Right atrium auricular region (tissue), 2 donors: ENCODE measurements around the gene PALM3. TPM values are rescaled to one million over a fixed set of nuclear protein-coding genes. Genes with fewer than 3 reads are reported as not detected.

Experiments
- DNase-seq: peaks from one replicate; pipeline ENCODE4 v3.0.0-alpha.2; 2019; ENCODE audit warnings: low spot score
- H3K27ac ChIP-seq, 2 donors: fragments of 200-600 bp; sonication (generic); 1 replicate in 1 of 2; 2 replicates in 1 of 2; pipeline ENCODE4 v1.5.1; 2016 to 2019
- H3K27me3 ChIP-seq, 2 donors: fragments of 200-600 bp; sonication (generic); one replicate each; pipeline versions ENCODE4 v1.5.1 to v1.6.0; 2017 to 2019
- H3K36me3 ChIP-seq: fragments of 200-600 bp; sonication (generic); one replicate; pipeline ENCODE4 v1.5.1; 2016
- H3K4me1 ChIP-seq, 2 donors: fragments of 200-600 bp; sonication (generic); one replicate each; pipeline versions ENCODE4 v1.5.1 to v1.6.0; 2017 to 2019
- H3K4me3 ChIP-seq, 2 donors: fragments of 200-600 bp; sonication (generic); 1 replicate in 1 of 2; 2 replicates in 1 of 2; pipeline ENCODE4 v1.5.1; 2017 to 2019; ENCODE audit warnings: mild to moderate bottlenecking in 1 of 2, moderate library complexity in 1 of 2
- H3K9me3 ChIP-seq, 2 donors: fragments of 200-600 bp; sonication (generic); one replicate each; pipeline ENCODE4 v1.5.1; 2019
- CTCF ChIP-seq, 2 donors: fragments of 200-600 bp; sonication (generic); IDR thresholded peaks; one replicate each; pipeline ENCODE4 v1.5.1; 2019; ENCODE audit warnings: antibody characterized with exemption in 2 of 2
- total RNA-seq, 2 donors: library from RNA; depleted of rRNA; stranded (reverse); fragments of >200 nt; gene quantifications; one replicate each; pipeline ENCODE4 v1.1.0, GENCODE V29; 2016

The PALM3 gene
- total RNA-seq, 2 donors from 2014 or later, result 0.28 to 0.37 TPM

DNA sequence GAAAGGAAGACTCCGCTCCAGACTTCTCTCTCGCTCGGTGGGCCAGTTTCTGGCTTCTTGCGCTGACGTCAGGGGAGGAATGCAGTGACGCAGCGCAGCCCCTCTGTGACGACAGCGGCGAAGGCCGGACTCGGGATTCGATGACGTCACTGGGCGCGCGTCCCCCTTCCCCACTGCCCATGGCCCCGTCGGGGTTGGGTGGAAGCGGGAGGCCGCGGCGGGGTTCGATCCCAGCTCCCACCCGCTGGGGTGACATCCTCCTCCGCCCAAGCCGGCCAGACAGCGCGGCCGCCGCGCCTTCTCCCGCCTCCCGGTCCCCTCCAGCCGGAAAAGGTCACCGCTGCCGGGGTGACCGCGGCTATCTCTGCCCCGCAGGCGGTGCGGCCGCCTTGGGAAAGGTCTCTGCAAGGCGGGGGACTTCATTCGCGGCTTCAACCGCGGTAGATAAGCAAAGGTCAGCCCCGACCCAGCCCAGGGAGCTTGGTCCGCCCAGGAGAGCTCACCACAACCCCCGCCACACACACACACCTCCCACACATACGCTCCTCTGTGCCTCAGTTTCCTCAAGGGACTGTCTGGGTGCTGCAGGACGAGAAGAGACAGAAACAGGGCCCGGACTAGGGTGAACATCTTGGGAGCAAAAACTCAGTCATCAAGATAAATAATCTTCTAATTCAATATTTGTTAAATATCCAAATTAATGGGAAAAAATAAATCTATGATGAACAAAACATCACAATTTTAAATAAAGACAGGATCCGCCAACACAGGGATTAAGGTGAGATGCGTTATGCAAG is 54.9 kb downstream of the PALM3 start:
- Histone ChIP-seq H3K9me3 (no peaks in the 10 kb centered on the region), H3K27ac (peak overlapping the region; percentile 97 to 99), H3K4me1 (peaks cover 0 to 39% of the 10 kb centered on the region in 2 donors), H3K36me3 (no peaks in the 10 kb centered on the region), H3K27me3 (no peaks in the 10 kb centered on the region), H3K4me3 (peak overlapping the region; percentile 68 to 81)
- no peak for DNase-seq
- no peak for TF ChIP-seq CTCF (IDR thresholded peaks at IDR 0.05)

DNA sequence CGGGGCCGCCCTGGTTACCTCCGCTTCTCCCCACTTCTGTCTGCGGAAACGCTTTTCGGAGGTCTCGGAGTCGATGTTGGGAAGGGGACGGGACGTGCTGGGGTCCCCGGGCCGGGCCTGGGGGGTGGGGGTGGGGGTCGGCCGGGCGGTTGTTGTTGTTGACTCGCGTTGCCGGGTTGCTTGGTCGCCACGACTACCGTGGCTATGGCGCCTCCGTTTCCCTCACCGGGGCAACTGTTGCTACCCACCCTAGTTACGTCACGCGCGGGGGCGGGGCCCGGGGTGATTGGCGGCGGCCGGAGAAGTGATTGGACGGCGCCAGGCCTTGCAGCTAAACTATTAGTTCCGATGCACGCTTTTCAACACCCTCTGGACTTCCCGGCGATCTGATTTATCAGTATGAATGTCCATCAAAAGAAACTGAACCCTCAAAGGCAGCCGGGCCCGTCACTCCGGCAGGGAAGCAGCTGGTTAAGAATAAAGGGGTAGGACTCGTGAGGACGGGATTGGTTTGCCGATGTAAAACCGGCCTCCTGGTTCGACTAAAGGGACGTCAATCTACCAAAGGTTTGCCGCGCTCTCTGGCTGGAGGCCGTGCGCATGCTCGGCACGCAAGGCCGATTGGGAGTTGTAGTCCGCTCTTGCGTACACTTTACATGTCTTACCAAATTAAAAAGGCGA is 55.7 kb downstream of the PALM3 start, which contains the start of gene RFX1:
TSS of gene RFX1 (minus strand) at position 236 of the 681 bp plus-strand sequence. CDS start 12,477 bp downstream, outside the sequence.
- peak; percentile 100 for DNase-seq
- TF ChIP-seq CTCF (IDR thresholded peaks at IDR 0.05), result no peak
- Histone ChIP-seq H3K27ac (peak within 1 kb of the TSS; percentile 99), H3K9me3 (no peaks in the 10 kb centered on the region), H3K4me3 (peak within 1 kb of the TSS; percentile 81 to 92), H3K36me3 (no peaks in the 10 kb centered on the region), H3K4me1 (peaks cover 0 to 39% of the 10 kb centered on the region in 2 donors), H3K27me3 (no peaks in the 10 kb centered on the region)

- peaks cover 0 to 39% of the 10 kb centered on the region in 2 donors for H3K4me1 ChIP-seq
Measured at GRCh38 chr19:14005349-14006084, 56.4 kb downstream of the PALM3 start.

DNA sequence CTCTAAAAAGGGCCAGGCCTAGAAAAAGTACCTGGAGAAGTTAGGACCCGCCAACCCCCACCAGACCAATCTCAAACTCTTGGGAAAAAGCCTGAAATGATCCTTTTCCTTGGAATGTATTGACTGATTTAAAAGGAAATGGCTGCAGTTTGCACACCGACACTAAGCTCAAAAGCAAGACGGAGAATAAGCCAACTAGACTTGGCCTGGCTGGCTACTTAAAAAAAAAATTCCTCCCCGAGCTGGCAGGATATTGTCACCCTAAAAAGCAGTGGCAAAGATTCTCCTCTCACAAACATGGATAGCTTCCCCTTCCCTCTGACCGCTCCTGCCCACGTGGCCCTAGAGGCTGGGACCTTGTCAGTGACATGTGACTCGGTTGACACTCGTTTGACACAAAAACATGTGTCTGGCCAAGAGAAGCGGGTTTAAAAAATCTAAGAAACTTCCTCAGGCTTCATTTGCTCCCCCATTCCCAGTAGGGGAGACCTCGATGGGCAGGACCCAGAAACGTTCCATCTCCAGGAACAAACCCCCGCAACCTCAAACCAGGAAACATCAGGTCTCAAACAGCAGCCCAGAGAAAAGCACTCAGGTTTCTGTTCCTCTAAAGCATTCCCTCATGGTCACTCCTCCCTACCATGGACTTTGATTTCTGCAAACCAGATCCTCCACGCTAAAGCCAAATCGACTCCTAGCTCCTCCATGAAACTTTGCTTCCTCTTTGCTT is 57.1 kb downstream of the PALM3 start:
- TF ChIP-seq CTCF (IDR thresholded peaks at IDR 0.05), result no peak
- no peaks in the 10 kb centered on the region for H3K9me3 ChIP-seq
- H3K4me3 ChIP-seq, result peak overlapping the region in 1 of 2 donors; percentile 81
- DNase-seq, result peak; percentile 82
- peak overlapping the region; percentile 98 to 99 for H3K27ac ChIP-seq
- H3K27me3 ChIP-seq, result no peaks in the 10 kb centered on the region
- peaks cover 0 to 39% of the 10 kb centered on the region in 2 donors for H3K4me1 ChIP-seq
- no peaks in the 10 kb centered on the region for H3K36me3 ChIP-seq

More at GRCh38 chr19:14005349-14006084, 56.4 kb downstream of the PALM3 start:
- Histone ChIP-seq H3K27ac (peak overlapping the region; percentile 98 to 99), H3K9me3 (no peaks in the 10 kb centered on the region), H3K27me3 (no peaks in the 10 kb centered on the region), H3K4me3 (peak overlapping the region; percentile 81 to 92), H3K36me3 (no peaks in the 10 kb centered on the region)
- TF ChIP-seq CTCF (IDR thresholded peaks at IDR 0.05), result no peak
- DNase-seq, result peak; percentile 87

Other genes starting within 250 kb of the PALM3 start
- not detected for gene NANOS3, start 184.9 kb downstream of the PALM3 start, total RNA-seq
- gene BRME1, start 156.0 kb downstream of the PALM3 start, total RNA-seq, result under 1 TPM; 0.28 to 0.70 TPM
- gene CC2D1A, start 155.9 kb downstream of the PALM3 start, total RNA-seq, result 10 to 100 TPM; 16.1 to 22.6 TPM
- gene PODNL1, start 123.7 kb downstream of the PALM3 start, total RNA-seq, result 1 to 10 TPM in 1 of 2 donors, under 1 TPM in 1; 0.47 to 1.1 TPM
- 10 to 100 TPM; 10.6 to 12.2 TPM for gene DCAF15, start 109.6 kb downstream of the PALM3 start, total RNA-seq
- gene RFX1, start 55.8 kb downstream of the PALM3 start, total RNA-seq, result 1 to 10 TPM; 3.2 to 5.2 TPM
- gene RLN3, start 33.9 kb downstream of the PALM3 start, total RNA-seq, result not detected
- 1 to 10 TPM; 3.5 to 3.7 TPM for gene IL27RA, start 30.3 kb downstream of the PALM3 start, total RNA-seq
- 10 to 100 TPM in 1 of 2 donors, 1 to 10 TPM in 1; 8.7 to 12.1 TPM for gene MISP3, start 10.7 kb upstream of the PALM3 start, total RNA-seq
- not detected for gene C19orf67, start 23.7 kb upstream of the PALM3 start, total RNA-seq
- gene SAMD1, start 28.7 kb upstream of the PALM3 start, total RNA-seq, result 10 to 100 TPM; 20.2 to 38.2 TPM
- 100 to 1,000 TPM; 144 to 185 TPM for gene PRKACA, start 55.7 kb upstream of the PALM3 start, total RNA-seq
- gene ASF1B, start 74.5 kb upstream of the PALM3 start, total RNA-seq, result 1 to 10 TPM in 1 of 2 donors, under 1 TPM in 1; 0.43 to 1.4 TPM
- 10 to 100 TPM; 21.0 to 31.2 TPM for gene ADGRL1, start 144.1 kb upstream of the PALM3 start, total RNA-seq